GM18861 (cell line): ENCODE results near the gene S100A4.

Experiments used
- ATAC-seq: cut with Tn5 transposase; IDR thresholded peaks from one replicate; pipeline ENCODE4 v1.9.1; 2021; ENCODE audit not compliant: unreplicated experiment

The S100A4 gene

GRCh38 chr1:153513023-153513422, 32.6 kb downstream of the S100A4 start:
- no peak for ATAC-seq

GRCh38 chr1:153510984-153511410, 34.6 kb downstream of the S100A4 start:
- no peak for ATAC-seq

GRCh38 chr1:153509729-153510354, 35.8 kb downstream of the S100A4 start:
- no peak for ATAC-seq

- ATAC-seq = no peak
Measured at GRCh38 chr1:153509036-153509435, 36.6 kb downstream of the S100A4 start.

- no peak for ATAC-seq
Measured at GRCh38 chr1:153507926-153508583, 37.6 kb downstream of the S100A4 start.

- ATAC-seq = no peak
Measured at GRCh38 chr1:153506831-153507413, 38.7 kb downstream of the S100A4 start.

GRCh38 chr1:153506386-153506785, 39.2 kb downstream of the S100A4 start:
- ATAC-seq = no peak

GRCh38 chr1:153505576-153505975, 40.0 kb downstream of the S100A4 start:
- no peak for ATAC-seq

- no peak for ATAC-seq
Measured at GRCh38 chr1:153503766-153504165, 41.8 kb downstream of the S100A4 start.

- ATAC-seq = no peak
Measured at GRCh38 chr1:153498746-153499145, 46.9 kb downstream of the S100A4 start.

- ATAC-seq = no peak
Measured at GRCh38 chr1:153495536-153495935, 50.1 kb downstream of the S100A4 start.

GRCh38 chr1:153494976-153495535, 50.5 kb downstream of the S100A4 start:
- ATAC-seq = no peak
